Measurements from ENCODE around the gene UBQLN4.

GRCh38 chr1:156055281-156056048, 1.9 kb upstream of the UBQLN4 start:
- no peak for TF ChIP-seq CTCF (IDR thresholded peaks at IDR 0.05)
- no peak for TF ChIP-seq POLR2A (IDR thresholded peaks at IDR 0.05)
- TF ChIP-seq EP300 (IDR thresholded peaks at IDR 0.05): no peak

Measured in tibial nerve (tissue), 4 donors.